OCI-LY3 (cell line): ENCODE data around the gene TCF12.

Source experiments
- EZH2phosphoT487 ChIP-seq: fragments of 200-600 bp; shearing (Covaris generic); IDR thresholded peaks from 2 replicates; pipeline ENCODE4 v1.6.1; 2018; ENCODE audit warnings: antibody characterized with exemption, mixed run types, low read depth
- TF ChIP-seq, protein P1 (sequence below): fragments of 200-600, 300-600 bp; sonication (generic); IDR thresholded peaks from 2 replicates; pipeline ENCODE4 v1.5.1; 2014; ENCODE audit warnings: antibody characterized with exemption, low read length, low read depth

DNA sequence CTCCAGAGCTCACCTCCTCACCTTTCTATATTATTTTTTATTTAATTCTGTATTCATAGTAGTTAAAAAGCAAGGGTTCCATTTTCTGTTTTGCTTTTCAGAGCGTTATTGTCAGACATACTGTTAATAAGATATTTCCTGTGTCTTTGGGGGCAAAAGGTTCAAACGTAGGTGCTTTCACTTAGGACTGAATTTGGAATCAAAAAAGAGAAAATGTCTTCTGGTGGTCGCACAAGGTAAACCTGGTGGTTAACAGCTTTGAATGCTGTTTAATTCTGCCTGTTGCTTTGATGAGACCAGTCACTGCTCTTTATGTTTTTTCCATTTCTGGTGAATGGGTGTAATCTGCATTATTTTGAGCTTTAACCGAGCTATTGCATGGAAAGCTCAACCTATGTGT lies 212.5 kb downstream of the TCF12 start:
- TF ChIP-seq, protein P1, sequence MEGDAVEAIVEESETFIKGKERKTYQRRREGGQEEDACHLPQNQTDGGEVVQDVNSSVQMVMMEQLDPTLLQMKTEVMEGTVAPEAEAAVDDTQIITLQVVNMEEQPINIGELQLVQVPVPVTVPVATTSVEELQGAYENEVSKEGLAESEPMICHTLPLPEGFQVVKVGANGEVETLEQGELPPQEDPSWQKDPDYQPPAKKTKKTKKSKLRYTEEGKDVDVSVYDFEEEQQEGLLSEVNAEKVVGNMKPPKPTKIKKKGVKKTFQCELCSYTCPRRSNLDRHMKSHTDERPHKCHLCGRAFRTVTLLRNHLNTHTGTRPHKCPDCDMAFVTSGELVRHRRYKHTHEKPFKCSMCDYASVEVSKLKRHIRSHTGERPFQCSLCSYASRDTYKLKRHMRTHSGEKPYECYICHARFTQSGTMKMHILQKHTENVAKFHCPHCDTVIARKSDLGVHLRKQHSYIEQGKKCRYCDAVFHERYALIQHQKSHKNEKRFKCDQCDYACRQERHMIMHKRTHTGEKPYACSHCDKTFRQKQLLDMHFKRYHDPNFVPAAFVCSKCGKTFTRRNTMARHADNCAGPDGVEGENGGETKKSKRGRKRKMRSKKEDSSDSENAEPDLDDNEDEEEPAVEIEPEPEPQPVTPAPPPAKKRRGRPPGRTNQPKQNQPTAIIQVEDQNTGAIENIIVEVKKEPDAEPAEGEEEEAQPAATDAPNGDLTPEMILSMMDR: no peak
- no peak for TF ChIP-seq EZH2phosphoT487
